HG03520 (cell line): ENCODE measurements around the gene PSMB5.

ENCODE experiments used
- ATAC-seq: cut with Tn5 transposase; IDR thresholded peaks from one replicate; pipeline ENCODE4 v1.9.1; 2021; ENCODE audit warnings: mild to moderate bottlenecking, moderate library complexity; ENCODE audit not compliant: unreplicated experiment

PSMB5 gene

DNA sequence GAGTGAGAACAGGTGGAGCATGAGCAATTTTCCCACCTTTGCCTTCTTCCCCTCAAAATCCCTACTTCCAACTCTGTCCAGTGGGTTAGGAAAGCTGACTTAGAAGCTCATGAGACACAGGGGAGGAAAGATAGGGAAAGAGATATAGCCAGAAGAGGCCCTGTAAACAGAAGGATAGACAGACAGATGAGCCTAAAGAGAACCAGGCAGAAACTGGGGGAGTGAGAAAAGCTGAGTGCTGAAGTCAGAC is 57.3 kb downstream of the PSMB5 start:
- ATAC-seq: no peak

DNA sequence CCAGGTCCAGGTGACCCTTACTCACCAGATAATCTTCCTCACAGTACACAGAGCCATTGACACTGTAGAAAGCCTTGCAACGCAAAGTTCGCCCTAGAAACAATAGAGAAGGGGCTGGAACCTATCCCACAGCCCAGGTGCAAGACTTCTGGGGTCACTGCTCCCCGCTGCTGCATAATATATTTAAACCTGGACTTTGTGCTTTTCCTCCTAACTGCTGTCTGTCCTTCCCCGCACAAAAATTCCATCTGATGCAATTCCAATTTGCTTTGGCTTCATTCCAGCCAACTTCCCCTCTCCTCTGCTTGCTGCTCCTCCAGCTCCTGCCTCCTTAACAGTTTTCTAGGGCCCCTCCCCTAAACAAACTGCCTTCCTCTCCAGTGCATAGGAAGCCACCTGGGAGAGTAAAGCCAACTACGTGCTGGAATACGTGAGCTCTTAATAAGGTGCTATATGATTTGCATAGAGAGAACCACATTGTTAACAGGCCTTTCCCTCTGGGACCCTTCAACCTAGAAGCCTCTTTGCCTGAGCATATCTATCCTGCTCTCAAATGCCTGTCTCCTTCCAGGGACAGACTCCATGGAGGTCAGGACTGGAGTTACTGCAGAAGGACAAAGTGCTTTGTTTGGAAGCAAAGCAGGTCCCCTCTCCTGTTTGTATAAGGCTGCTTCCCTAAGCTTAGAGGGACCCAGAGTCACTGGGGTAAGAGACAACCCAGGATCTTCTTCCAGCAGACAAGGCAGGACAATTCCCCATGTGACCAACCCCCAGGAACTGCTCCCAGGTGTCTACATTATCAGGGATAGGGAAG is 57.9 kb downstream of the PSMB5 start:
- no peak for ATAC-seq
